MM.1S (cell line): ENCODE measurements around the gene DGLUCY.

Source experiments
- CTCF ChIP-seq: fragments of 300-600 bp; sonication (generic); IDR thresholded peaks from 2 replicates; pipeline ENCODE4 v1.5.1; 2016; ENCODE audit warnings: antibody characterized with exemption, low read length, mixed read lengths
- EZH2 ChIP-seq: fragments of 300-600 bp; sonication (generic); optimal IDR thresholded peaks from 2 replicates; pipeline ENCODE3; 2017; ENCODE audit warnings: low read depth, mild to moderate bottlenecking, antibody characterized with exemption, low read length, mixed read lengths
- EZH2phosphoT487 ChIP-seq: fragments of 300-600 bp; sonication (generic); IDR thresholded peaks from 2 replicates; pipeline ENCODE4 v1.6.1; 2018; ENCODE audit warnings: antibody characterized with exemption, low read length

GRCh38 chr14:91095178-91095577 lies 18.7 kb upstream of the DGLUCY start:
- TF ChIP-seq EZH2 (no peak), CTCF (no peak), EZH2phosphoT487 (no peak)
